GM18499 (cell line): ENCODE data around the gene MTURN.
"Not testable (repeated sequence)": the region's sequence is repeated elsewhere in the genome, so short reads cannot be mapped to it uniquely, and the experiment has no call there.

Source experiments
- ATAC-seq: cut with Tn5 transposase; IDR thresholded peaks from one replicate; pipeline ENCODE4 v1.9.1; 2021; ENCODE audit warnings: moderate number of reproducible peaks; ENCODE audit not compliant: insufficient read depth, unreplicated experiment

Gene MTURN

GRCh38 chr7:30176463-30177109 lies 41.8 kb downstream of the MTURN start:
- no peak for ATAC-seq

GRCh38 chr7:30177186-30177585 lies 42.4 kb downstream of the MTURN start:
- ATAC-seq: no peak

GRCh38 chr7:30177965-30178364 lies 43.2 kb downstream of the MTURN start:
- ATAC-seq: no peak

- peak; percentile 80 for ATAC-seq
These were observed 44.1 kb downstream of the MTURN start for GRCh38 chr7:30178748-30179436.

GRCh38 chr7:30180718-30181117 lies 45.9 kb downstream of the MTURN start:
- ATAC-seq: no peak

DNA sequence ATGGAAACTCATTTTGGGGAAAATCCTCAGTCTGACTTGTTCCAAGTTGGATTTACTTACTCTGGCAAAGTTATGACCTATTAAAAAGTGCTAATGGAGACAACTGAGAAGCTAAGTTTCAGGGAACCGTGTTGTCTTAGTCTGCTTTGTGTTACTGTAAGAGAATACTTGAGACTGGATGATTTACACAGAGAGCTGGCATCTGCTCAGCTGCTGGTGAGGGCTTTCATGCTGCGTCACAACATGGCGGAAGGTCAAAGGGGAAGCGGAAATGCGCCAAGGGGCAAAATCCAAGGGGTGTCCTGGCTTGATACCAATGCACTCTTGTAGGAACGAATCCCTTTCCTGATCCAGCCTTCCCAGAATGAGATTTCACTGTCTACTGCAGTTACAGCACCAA lies 46.4 kb downstream of the MTURN start:
- no peak for ATAC-seq

DNA sequence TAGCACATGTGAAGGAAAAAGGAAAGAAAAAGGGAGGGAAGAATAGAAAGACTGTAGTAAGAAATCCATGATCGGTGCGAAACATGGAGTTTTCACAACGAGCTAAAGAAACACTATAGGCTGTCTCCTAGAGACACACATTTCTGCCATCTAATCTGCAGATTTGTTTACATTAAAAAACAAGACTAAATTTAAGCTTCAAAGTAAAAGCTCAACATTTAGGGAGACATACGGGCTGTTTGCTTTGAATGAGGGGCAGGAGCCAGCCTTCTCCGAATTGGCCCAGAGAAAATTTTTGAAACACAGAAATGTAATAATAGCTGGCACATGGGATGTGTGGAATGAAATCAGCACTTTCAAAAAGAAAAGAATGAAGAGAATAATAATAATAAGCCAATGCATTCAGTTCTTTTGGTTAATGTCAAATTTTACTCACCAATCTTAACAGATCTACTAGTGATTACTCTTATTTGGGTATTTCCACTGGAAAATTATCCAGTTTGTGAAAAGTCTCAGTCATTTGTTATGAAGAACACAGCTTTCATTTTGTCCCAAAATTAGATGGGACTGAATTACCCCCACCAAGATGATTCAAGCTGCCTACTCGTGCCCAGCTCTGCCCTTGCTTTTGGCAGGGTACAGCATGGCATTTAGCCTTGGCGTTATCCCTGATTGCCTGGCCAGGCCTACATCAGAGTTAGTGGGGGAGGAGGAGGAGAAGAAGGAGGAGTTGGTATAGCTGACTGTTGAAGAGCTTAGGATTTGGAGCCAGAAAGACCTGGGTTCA lies 47.1 kb downstream of the MTURN start:
- ATAC-seq: no peak

GRCh38 chr7:30182814-30183213 lies 48.0 kb downstream of the MTURN start:
- ATAC-seq: no peak

DNA sequence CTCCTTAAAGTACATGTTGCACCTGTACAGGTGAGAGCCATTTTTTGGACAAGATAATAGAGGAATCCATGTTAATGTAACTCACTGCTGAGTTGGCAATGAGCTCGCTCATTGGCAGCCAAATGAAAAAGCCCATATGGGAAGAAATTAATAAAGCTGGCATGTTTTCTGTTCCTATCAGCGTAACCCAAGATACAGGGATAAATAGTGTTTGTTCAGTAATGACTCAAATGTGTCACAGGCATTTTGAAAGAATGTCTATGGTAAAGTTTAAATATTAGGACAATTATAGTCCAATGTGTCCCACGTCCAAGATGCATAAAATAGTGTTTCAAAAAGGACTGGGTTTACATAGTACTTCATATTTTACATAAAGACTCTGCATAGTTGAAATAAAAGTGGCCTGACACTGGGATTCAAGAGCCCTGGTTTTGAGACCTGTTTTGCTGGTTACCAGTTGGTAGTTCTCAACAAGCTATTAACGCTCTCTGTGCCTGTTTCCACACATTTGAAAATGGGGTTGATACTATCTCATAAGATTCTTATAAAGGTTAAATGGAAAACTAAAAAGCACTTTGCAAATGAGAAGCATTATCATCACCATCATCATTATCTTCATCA lies 49.1 kb downstream of the MTURN start:
- ATAC-seq: no peak

DNA sequence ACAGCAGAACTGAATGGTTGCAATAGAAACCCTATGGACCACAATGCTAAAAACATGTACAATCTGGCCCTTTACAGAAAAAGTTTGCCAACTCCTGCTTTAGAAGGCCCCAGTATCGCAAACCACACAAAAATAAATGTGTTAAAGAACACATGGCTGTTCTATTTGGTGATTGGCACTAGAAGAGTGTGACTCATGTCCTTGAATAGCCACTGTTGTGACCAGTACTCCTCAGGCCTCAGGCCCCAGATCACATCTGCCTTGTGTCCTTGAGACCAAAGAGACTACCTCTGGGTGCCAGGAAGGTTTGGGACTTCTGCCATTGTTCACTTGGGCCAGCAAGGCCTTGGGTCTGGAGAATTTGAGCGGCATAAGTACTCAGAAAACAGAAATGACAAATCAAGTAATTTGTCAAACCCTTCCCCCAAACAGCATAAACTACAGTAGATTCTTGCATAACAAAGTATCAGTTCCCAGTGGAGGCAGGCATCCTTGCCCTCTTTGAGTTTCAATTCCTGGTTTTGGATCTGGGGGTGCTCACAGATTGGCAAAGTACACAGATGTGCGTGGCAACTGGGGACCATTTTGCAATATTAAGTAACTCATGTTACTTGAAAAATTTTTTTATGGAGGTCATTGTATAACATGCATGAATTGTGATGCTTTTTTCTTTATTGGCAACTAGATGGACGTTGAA lies 50.2 kb downstream of the MTURN start:
- ATAC-seq: no peak

DNA sequence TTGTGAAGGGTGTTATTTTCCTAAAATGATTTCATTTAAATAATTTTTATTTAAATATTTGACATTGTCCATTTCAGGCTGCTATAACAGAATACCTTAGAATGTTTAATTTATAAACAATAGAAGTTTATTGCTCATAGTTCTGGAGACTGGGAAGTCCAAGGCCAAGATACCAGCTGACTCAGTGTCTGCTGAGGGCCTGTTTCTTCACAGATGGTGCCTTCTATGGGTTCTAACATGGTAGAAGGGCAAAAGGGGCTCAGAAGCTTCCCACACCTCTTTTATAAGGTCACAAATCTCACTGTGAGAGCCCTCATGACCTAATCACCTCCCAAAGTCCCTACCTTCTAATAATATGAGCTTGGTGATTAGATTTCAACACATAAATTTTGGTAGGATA lies 50.7 kb downstream of the MTURN start:
- ATAC-seq: no peak

GRCh38 chr7:30186725-30187124 lies 51.9 kb downstream of the MTURN start:
- no peak for ATAC-seq

DNA sequence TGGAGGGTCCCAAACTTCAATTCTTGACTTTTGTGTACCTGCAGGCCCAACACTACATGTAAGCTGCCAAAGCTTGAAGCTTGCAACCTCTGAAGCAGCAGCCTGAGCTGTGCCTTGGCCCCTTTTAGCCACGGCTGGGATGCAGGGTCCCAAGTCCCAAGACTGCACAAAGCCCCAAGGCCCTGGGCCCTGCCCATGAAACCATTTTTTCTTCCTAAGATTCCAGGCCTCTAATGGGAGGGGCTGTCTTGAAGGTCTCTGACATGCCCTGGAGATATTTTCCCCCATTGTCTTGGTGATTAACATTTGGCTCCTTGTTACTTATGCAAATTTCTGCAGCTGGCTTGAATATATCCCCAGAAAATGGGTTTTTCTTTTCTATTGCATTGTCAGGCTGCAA lies 52.7 kb downstream of the MTURN start:
- ATAC-seq: no peak

GRCh38 chr7:30188381-30188780 lies 53.6 kb downstream of the MTURN start:
- ATAC-seq: not testable (repeated sequence)

- ATAC-seq: no peak
These were observed 54.0 kb downstream of the MTURN start for GRCh38 chr7:30188811-30189210.

GRCh38 chr7:30191809-30192208 lies 57.0 kb downstream of the MTURN start:
- ATAC-seq: no peak

DNA sequence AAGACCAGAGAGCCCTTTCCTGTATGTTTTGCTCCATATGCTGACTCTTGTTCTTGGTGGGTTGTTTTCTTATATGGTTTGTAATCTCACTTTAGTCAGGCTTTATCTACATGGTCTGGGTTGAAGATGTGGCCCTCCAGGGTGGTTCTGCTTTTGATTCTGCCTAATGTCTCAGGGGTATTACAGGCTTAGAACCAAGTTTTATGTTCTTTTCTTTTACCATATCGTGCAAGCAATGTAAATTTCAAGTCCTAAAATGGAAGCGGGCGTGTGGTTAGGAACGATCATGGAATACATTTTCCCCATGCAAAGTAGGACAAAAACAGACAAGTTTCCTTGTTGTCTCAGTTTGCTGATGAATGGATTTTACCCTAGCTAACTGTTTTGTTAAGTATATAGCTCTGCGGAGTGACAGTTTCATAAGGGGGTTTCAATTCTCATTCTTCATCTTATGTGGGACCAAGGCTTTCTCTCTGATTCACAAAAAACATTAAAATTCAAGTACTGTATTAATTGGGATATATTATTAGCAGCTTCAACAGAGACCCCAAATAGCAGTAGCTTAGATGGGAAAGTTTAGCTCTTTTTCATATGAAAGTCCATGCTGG lies 58.7 kb downstream of the MTURN start:
- ATAC-seq: no peak

GRCh38 chr7:30196408-30196807 lies 61.6 kb downstream of the MTURN start:
- ATAC-seq: no peak

DNA sequence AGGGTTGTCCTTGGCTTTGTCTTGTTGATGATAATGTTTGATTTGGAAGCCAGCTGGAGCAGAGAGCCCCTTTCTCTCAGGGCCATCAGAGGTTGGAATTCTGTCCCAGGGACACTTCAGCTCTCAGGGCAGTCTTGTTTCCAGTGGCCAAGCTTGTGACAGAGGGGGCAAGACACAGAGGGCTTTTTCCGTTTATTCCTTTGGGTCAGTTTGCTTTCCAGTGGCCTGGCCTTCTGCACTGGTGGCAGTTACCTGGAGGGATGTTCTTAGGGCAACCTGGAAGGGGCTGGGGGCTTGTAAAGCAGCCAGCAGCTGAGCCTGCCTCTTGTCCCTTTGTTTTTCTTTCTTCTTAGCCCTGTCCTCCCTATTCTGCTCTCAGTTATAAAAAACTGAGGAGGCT lies 62.7 kb downstream of the MTURN start:
- ATAC-seq: no peak

DNA sequence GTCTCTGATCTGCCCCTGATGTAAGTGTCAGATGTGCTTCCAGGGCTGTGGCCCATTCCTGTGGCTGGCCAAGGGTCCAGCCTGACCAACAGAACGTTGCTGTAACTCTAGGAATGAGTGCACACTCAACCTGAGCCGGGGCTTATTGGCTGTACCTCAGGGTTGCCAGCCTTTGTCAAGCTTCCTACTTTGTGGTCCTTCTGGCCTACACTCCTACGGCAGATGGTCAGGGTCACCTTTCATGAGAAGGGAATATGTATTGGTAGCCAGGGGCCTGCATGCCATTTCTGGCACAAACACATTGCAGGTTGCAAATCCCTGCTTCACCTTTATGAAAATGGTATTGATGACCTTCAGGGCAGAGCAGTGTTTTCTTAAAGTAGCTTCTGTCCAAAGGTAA lies 64.5 kb downstream of the MTURN start:
- ATAC-seq: no peak
